Spleen (tissue), 11 donors: Measurements from ENCODE around the gene SHQ1. TPM values are rescaled to one million over a fixed set of nuclear protein-coding genes. Genes with fewer than 3 reads are reported as not detected.

Experiments
- DNase-seq: peaks from one replicate; pipeline ENCODE4 v3.0.0-alpha.2; 2020
- H3K27ac ChIP-seq, 8 donors: fragments of 200-600 bp; sonication (generic) in 7 of 8; 1 replicate in 4 of 8; 2 replicates in 4 of 8; pipeline versions ENCODE4 v1.5.0 to v1.8.0; 2016 to 2021; ENCODE audit warnings: inconsistent platforms in 4 of 8, mild to moderate bottlenecking in 4 of 8, moderate library complexity in 1 of 8
- H3K27me3 ChIP-seq, 7 donors: fragments of 200-600 bp; sonication (generic) in 6 of 7; replicated peaks in 1 of 7; 1 replicate in 4 of 7; 2 replicates in 3 of 7; pipeline versions ENCODE4 v1.5.0 to v1.8.0; 2016 to 2021; ENCODE audit warnings: inconsistent platforms in 3 of 7, mild to moderate bottlenecking in 1 of 7
- H3K36me3 ChIP-seq, 6 donors: fragments of 200-600 bp; sonication (generic) in 5 of 6; 1 replicate in 4 of 6; 2 replicates in 2 of 6; pipeline versions ENCODE4 v1.5.0 to v1.8.0; 2016 to 2021; ENCODE audit warnings: inconsistent platforms in 2 of 6
- H3K4me1 ChIP-seq, 6 donors: fragments of 200-600 bp; sonication (generic) in 5 of 6; 1 replicate in 3 of 6; 2 replicates in 3 of 6; pipeline versions ENCODE4 v1.5.0 to v1.8.0; 2016 to 2021; ENCODE audit warnings: inconsistent platforms in 3 of 6
- H3K4me3 ChIP-seq, 8 donors: fragments of 200-600 bp; sonication (generic) in 7 of 8; 1 replicate in 4 of 8; 2 replicates in 4 of 8; pipeline versions ENCODE4 v1.5.0 to v1.8.0; 2016 to 2021; ENCODE audit warnings: inconsistent platforms in 4 of 8, mild to moderate bottlenecking in 4 of 8, moderate library complexity in 2 of 8
- H3K9me3 ChIP-seq, 8 donors: fragments of 200-600 bp; sonication (generic) in 7 of 8; 1 replicate in 4 of 8; 2 replicates in 4 of 8; pipeline versions ENCODE4 v1.5.0 to v1.8.0; 2016 to 2021; ENCODE audit warnings: inconsistent platforms in 4 of 8
- CTCF ChIP-seq, 11 experiments: fragments of 200-600 bp in 7 of 11; fragments of 450-650 bp in 4 of 11; sonication (generic) in 4 of 11; IDR thresholded peaks in 8 of 11; conservative IDR thresholded peaks in 3 of 11; 1 replicate in 7 of 11; 2 replicates in 4 of 11; pipeline versions ENCODE4 v1.4.0 to v1.8.0; 2016 to 2021; ENCODE audit warnings: antibody characterized with exemption in 11 of 11, inconsistent platforms in 4 of 11, mild to moderate bottlenecking in 1 of 11
- POLR2A ChIP-seq, 3 donors: fragments of 450-650 bp; IDR thresholded peaks; one replicate each; pipeline ENCODE4 v1.5.1; 2017; ENCODE audit warnings: antibody characterized with exemption in 3 of 3, mild to moderate bottlenecking in 1 of 3
- POLR2AphosphoS5 ChIP-seq, 3 donors: sonication (generic); formaldehyde crosslinking; IDR thresholded peaks; one replicate each; pipeline ENCODE4 v1.5.1; 2017; ENCODE audit warnings: antibody characterized with exemption in 3 of 3
- WGBS, 5 donors: extraction: QIAGEN DNeasy Blood & Tissue Kit in 3 of 5; methylation state at CpG; one replicate each; pipeline versions ENCODE4 v1.1.5 to v1.1.7; 2013 to 2018; 5-methylcytosine and 5-hydroxymethylcytosine counted together
- intact Hi-C: fragments of 100-400 bp; cut with DNase I; formaldehyde crosslinking; loops from one replicate; pipeline ENCODE4 v1.15.0; 2023; ENCODE audit warnings: low total_unique reads
- polyA plus RNA-seq, 3 donors: library from polyadenylated mRNA; stranded (reverse); fragments of 200-250 nt; gene quantifications; one replicate each; pipeline ENCODE4 v1.2.1, GENCODE V29; 2013
- total RNA-seq, 7 donors: library from RNA; depleted of rRNA in 3 of 7; stranded (reverse); fragments of >200 nt in 3 of 7; fragmentation: NEBNext Ultra II Directional in 4 of 7; extraction: Animal tissue kit (Norgen Biotek cat#: 25700) in 4 of 7; gene quantifications; one replicate each; pipeline versions ENCODE4 v1.1.0 to v1.2.1, GENCODE V29; 2016 to 2021
- donor health status: healthy with polysubstance abuse.
- donor health status: DM: no; HTN: no; CAD: no; lungs with moderate emphysema.
- donor health status: DM: no; HTN: no; CAD: no.
- donor health status: Bipolar disorder and iron deficiency.
- donor health status: healthy.
- donor health status: DM: no; HTN: no; CAD: no.
- donor health status: DM: yes; HTN: yes; CAD: no.

Gene SHQ1
- total and polyA plus RNA-seq, 10 donors, result 6.7 to 28.6 (median 16.7) TPM

GRCh38 chr3:72769758-72770540, 78.3 kb downstream of the SHQ1 start:
- no peak for DNase-seq
- Histone ChIP-seq H3K4me1 (no peaks in the 10 kb centered on the region), H3K9me3 (no peaks in the 10 kb centered on the region), H3K4me3 (no peak overlapping the region), H3K27me3 (no peaks in the 10 kb centered on the region), H3K36me3 (peaks cover 0 to 53% (median 7%) of the 10 kb centered on the region in 6 donors), H3K27ac (no peak overlapping the region)
- WGBS, 5 donors, result 79 to 96% (median 90%) methylated on average over 1 of the region's 1 CpG
- intact Hi-C loops, result no loop called here
- TF ChIP-seq POLR2AphosphoS5 (IDR thresholded peaks at IDR 0.05) (no peak), CTCF (IDR thresholded peaks at IDR 0.05 in 8 of 11, conservative IDR thresholded peaks at IDR 0.05 in 3 of 11) (no peak), POLR2A (IDR thresholded peaks at IDR 0.05) (no peak)

- Histone ChIP-seq H3K4me3 (no peak overlapping the region), H3K27ac (no peak overlapping the region), H3K9me3 (no peaks in the 10 kb centered on the region), H3K27me3 (no peaks in the 10 kb centered on the region), H3K4me1 (no peaks in the 10 kb centered on the region), H3K36me3 (peaks cover 0 to 63% (median 7%) of the 10 kb centered on the region in 6 donors)
- TF ChIP-seq POLR2AphosphoS5 (IDR thresholded peaks at IDR 0.05), result no peak
- TF ChIP-seq CTCF (IDR thresholded peaks at IDR 0.05 in 8 of 11, conservative IDR thresholded peaks at IDR 0.05 in 3 of 11), result no peak
- TF ChIP-seq POLR2A (IDR thresholded peaks at IDR 0.05), result no peak
- intact Hi-C loops, result no loop called here
- DNase-seq, result no peak
- 55 to 90% (median 63%) methylated on average over 1 of the region's 1 CpG for WGBS, 5 donors
These were observed 79.3 kb downstream of the SHQ1 start for GRCh38 chr3:72768936-72769335.

GRCh38 chr3:72768481-72768880, 79.8 kb downstream of the SHQ1 start:
- Histone ChIP-seq H3K4me3 (no peak overlapping the region), H3K27ac (no peak overlapping the region), H3K27me3 (no peaks in the 10 kb centered on the region), H3K36me3 (peaks cover 0 to 67% (median 7%) of the 10 kb centered on the region in 6 donors), H3K4me1 (no peaks in the 10 kb centered on the region), H3K9me3 (no peaks in the 10 kb centered on the region)
- no peak for TF ChIP-seq CTCF (IDR thresholded peaks at IDR 0.05 in 8 of 11, conservative IDR thresholded peaks at IDR 0.05 in 3 of 11)
- no peak for TF ChIP-seq POLR2AphosphoS5 (IDR thresholded peaks at IDR 0.05)
- intact Hi-C loops, result no loop called here
- 89 to 97% (median 94%) methylated on average over 6 of the region's 6 CpGs for WGBS, 5 donors
- DNase-seq, result no peak

- H3K9me3 ChIP-seq, result no peaks in the 10 kb centered on the region
- H3K4me3 ChIP-seq, result no peak overlapping the region
- 80 to 91% (median 84%) methylated on average over 5 of the region's 5 CpGs for whole genome bisulfite sequencing, 5 donors
- no peak overlapping the region for H3K27ac ChIP-seq
- H3K4me1 ChIP-seq, result no peaks in the 10 kb centered on the region
- intact Hi-C loops, result no loop called here
- no peak for DNase-seq
- no peaks in the 10 kb centered on the region for H3K27me3 ChIP-seq
- peaks cover 0 to 72% (median 7%) of the 10 kb centered on the region in 6 donors for H3K36me3 ChIP-seq
- TF ChIP-seq POLR2AphosphoS5 (IDR thresholded peaks at IDR 0.05), result no peak
- TF ChIP-seq CTCF (IDR thresholded peaks at IDR 0.05 in 8 of 11, conservative IDR thresholded peaks at IDR 0.05 in 3 of 11), result no peak
- no peak for TF ChIP-seq POLR2A (IDR thresholded peaks at IDR 0.05)
These were observed 80.2 kb downstream of the SHQ1 start for GRCh38 chr3:72768006-72768441.
